IMR-90 (cell line): ENCODE data around the gene TMCC3.

Source experiments
- CEBPB ChIP-seq: IDR thresholded peaks from 2 replicates; pipeline ENCODE4 v1.6.1; 2012; ENCODE audit warnings: low read depth, low read length, improper control_type of control experiment
- CHD1 ChIP-seq: IDR thresholded peaks from 2 replicates; pipeline ENCODE4 v1.6.1; 2012; ENCODE audit warnings: low read depth, low read length, improper control_type of control experiment
- CTCF ChIP-seq: conservative IDR thresholded peaks from 2 replicates; pipeline ENCODE4 v1.5.1; 2012; ENCODE audit warnings: mild to moderate bottlenecking, low read depth, low read length, improper control_type of control experiment
- FOS ChIP-seq: fragments of 150-350 bp; IDR thresholded peaks from 2 replicates; pipeline ENCODE4 v1.6.1; 2016; ENCODE audit warnings: low read depth, low read length
- MAFK ChIP-seq: IDR thresholded peaks from 2 replicates; pipeline ENCODE4 v1.6.1; 2012; ENCODE audit warnings: low read depth, low read length, improper control_type of control experiment
- MXI1 ChIP-seq: IDR thresholded peaks from 2 replicates; pipeline ENCODE4 v1.6.1; 2012; ENCODE audit warnings: low read depth, mild to moderate bottlenecking, low read length, moderate library complexity, borderline replicate concordance
- NFE2L2 ChIP-seq: fragments of 150-350 bp; IDR thresholded peaks from 2 replicates; pipeline ENCODE4 v1.6.1; 2016; ENCODE audit warnings: low read depth, mild to moderate bottlenecking, low read length
- POLR2A ChIP-seq: IDR thresholded peaks from 2 replicates; pipeline ENCODE4 v1.6.1; 2012; ENCODE audit warnings: mild to moderate bottlenecking, low read depth, low read length
- RAD21 ChIP-seq: IDR thresholded peaks from 2 replicates; pipeline ENCODE4 v1.6.1; 2012; ENCODE audit warnings: low read length, improper control_type of control experiment
- RCOR1 ChIP-seq: IDR thresholded peaks from 2 replicates; pipeline ENCODE4 v1.6.1; 2012; ENCODE audit warnings: mild to moderate bottlenecking, low read length, improper control_type of control experiment; ENCODE audit not compliant: insufficient replicate concordance
- RFX5 ChIP-seq: IDR thresholded peaks from 2 replicates; pipeline ENCODE4 v1.8.0; 2012; ENCODE audit warnings: low read depth, mild to moderate bottlenecking, low read length, moderate library complexity
- SMC3 ChIP-seq: fragments of 150-350 bp; IDR thresholded peaks from 2 replicates; pipeline ENCODE4 v1.6.1; 2016; ENCODE audit warnings: low read depth, mild to moderate bottlenecking, antibody characterized with exemption, low read length, moderate library complexity
- USF2 ChIP-seq: fragments of 150-350 bp; IDR thresholded peaks from 2 replicates; pipeline ENCODE4 v1.6.1; 2017; ENCODE audit warnings: mild to moderate bottlenecking, antibody characterized with exemption, low read length, low read depth

DNA sequence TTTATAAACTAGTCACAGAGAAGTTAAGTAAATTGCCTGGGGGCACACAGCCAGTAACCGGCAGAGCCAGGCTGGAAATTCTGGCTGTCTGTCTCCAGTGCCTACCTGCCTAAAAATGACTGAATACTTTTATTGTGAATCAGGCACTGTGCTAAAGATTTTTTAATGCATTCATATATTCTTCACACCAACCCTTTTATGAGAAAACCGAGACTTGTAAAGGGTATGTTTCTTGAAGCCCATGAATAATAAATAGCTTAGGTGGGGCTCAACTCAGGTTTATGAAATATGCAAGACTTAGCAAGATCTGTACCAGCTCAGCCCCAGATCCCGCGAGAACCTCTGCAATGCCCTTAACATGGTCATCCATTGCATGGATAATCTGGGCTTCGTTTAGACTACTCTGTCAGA, 60.8 kb downstream of the TMCC3 start:
- TF ChIP-seq POLR2A = no peak
- no peak for TF ChIP-seq CTCF
- TF ChIP-seq CEBPB = no peak
- no peak for TF ChIP-seq FOS
- no peak for TF ChIP-seq USF2
- no peak for TF ChIP-seq CHD1
- no peak for TF ChIP-seq SMC3
- TF ChIP-seq RFX5 = no peak
- TF ChIP-seq NFE2L2 = no peak
- no peak for TF ChIP-seq MXI1
- no peak for TF ChIP-seq RCOR1
- TF ChIP-seq MAFK = no peak
- TF ChIP-seq RAD21 = no peak
